Lower lobe of right lung (tissue), 2 donors: Measurements from ENCODE around the gene NKX6-1. TPM values are rescaled to one million over a fixed set of nuclear protein-coding genes. Genes with fewer than 3 reads are reported as not detected.

ENCODE experiments used
- ATAC-seq, 2 donors: fragments of 200-7000 bp; cut with Tn5 transposase; one replicate each; pipeline ENCODE4 v1.9.1; 2020 to 2022; ENCODE audit warnings: mild to moderate bottlenecking in 2 of 2, moderate library complexity in 2 of 2
- DNase-seq: peaks from one replicate; pipeline ENCODE4 v3.0.0-alpha.2; 2020
- H3K27ac ChIP-seq: fragments of 200-600 bp; one replicate; pipeline ENCODE4 v1.8.0; 2022
- H3K27me3 ChIP-seq: fragments of 200-600 bp; one replicate; pipeline ENCODE4 v1.8.0; 2022; ENCODE audit warnings: low read depth
- H3K36me3 ChIP-seq: fragments of 200-600 bp; one replicate; pipeline ENCODE4 v1.8.0; 2022; ENCODE audit warnings: mild to moderate bottlenecking
- H3K4me1 ChIP-seq: fragments of 200-600 bp; one replicate; pipeline ENCODE4 v1.8.0; 2022
- H3K4me3 ChIP-seq: fragments of 200-600 bp; one replicate; pipeline ENCODE4 v1.8.0; 2022; ENCODE audit warnings: mild to moderate bottlenecking
- H3K9me3 ChIP-seq: fragments of 200-600 bp; one replicate; pipeline ENCODE4 v1.8.0; 2022
- intact Hi-C: fragments of 100-400 bp; cut with DNase I; formaldehyde crosslinking; loops from one replicate; pipeline ENCODE4 v1.11.0; 2022
- total RNA-seq: library from RNA; stranded (reverse); fragmentation: NEBNext Ultra II Directional; extraction: Animal tissue kit (Norgen Biotek cat#: 25700); gene quantifications from one replicate; pipeline ENCODE4 v1.2.1, GENCODE V29; 2021
- TF ChIP-seq, protein P1 (sequence below): fragments of 200-600 bp; IDR thresholded peaks from one replicate; pipeline ENCODE4 v1.8.0; 2022; ENCODE audit warnings: antibody characterized with exemption, mild to moderate bottlenecking
- donor health status: DM: no; HTN: yes; CAD: no; lungs with severe emphysema.

Gene NKX6-1
- total RNA-seq, 1 donor from 2014 or later, result not detected

DNA sequence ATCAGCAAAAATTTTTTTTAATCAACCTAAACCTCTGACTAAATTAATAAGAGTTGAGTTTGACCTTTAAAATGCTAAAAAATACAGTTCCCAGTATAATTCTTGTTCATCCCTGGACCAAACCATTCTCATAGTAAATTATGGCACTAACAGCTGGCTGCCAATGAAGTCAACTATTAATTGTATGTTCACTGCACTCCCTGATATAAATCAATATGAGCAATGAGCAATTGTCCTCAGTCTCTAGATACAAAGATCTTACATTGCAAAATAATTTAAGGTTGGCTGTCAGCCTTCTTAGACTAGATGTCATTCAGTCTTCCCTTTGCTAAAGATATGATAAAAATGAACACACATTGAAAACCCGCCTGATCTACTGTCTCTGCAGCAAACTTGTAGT, 39.3 kb downstream of the NKX6-1 start:
- no peaks in the 10 kb centered on the region for H3K27me3 ChIP-seq
- H3K36me3 ChIP-seq, result no peaks in the 10 kb centered on the region
- ATAC-seq (no peak), DNase-seq (no peak)
- no peaks in the 10 kb centered on the region for H3K9me3 ChIP-seq
- TF ChIP-seq, protein P1, sequence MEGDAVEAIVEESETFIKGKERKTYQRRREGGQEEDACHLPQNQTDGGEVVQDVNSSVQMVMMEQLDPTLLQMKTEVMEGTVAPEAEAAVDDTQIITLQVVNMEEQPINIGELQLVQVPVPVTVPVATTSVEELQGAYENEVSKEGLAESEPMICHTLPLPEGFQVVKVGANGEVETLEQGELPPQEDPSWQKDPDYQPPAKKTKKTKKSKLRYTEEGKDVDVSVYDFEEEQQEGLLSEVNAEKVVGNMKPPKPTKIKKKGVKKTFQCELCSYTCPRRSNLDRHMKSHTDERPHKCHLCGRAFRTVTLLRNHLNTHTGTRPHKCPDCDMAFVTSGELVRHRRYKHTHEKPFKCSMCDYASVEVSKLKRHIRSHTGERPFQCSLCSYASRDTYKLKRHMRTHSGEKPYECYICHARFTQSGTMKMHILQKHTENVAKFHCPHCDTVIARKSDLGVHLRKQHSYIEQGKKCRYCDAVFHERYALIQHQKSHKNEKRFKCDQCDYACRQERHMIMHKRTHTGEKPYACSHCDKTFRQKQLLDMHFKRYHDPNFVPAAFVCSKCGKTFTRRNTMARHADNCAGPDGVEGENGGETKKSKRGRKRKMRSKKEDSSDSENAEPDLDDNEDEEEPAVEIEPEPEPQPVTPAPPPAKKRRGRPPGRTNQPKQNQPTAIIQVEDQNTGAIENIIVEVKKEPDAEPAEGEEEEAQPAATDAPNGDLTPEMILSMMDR, result no peak
- no peaks in the 10 kb centered on the region for H3K4me1 ChIP-seq
- intact Hi-C loops, result no loop called here
- no peak overlapping the region for H3K4me3 ChIP-seq
- H3K27ac ChIP-seq, result no peak overlapping the region

DNA sequence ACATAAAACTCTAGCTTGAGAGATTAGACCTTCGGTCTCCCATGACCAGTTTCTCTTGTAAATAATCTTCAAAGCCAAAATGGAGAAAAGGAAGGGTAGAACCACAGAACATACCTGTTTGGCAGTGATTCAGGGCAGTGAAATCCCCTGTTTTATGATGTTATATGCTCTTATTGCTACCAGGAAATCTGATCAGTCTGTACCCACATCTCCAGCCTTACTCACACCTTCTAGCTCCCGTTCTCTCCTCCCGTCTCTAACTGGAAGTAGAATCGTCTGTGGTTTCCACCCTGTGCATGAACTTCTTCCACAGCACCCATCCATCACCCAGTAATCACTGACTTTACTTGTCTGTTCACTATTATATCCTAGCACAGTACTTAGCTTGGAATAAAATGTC, 42.9 kb downstream of the NKX6-1 start:
- ATAC-seq, result no peak
- H3K27me3 ChIP-seq, result no peaks in the 10 kb centered on the region
- intact Hi-C loops, result no loop called here
- DNase-seq, result no peak
- H3K4me3 ChIP-seq, result no peak overlapping the region
- no peak overlapping the region for H3K27ac ChIP-seq
- TF ChIP-seq, protein P1, result no peak
- H3K4me1 ChIP-seq, result no peaks in the 10 kb centered on the region
- H3K9me3 ChIP-seq, result no peaks in the 10 kb centered on the region
- H3K36me3 ChIP-seq, result no peaks in the 10 kb centered on the region

DNA sequence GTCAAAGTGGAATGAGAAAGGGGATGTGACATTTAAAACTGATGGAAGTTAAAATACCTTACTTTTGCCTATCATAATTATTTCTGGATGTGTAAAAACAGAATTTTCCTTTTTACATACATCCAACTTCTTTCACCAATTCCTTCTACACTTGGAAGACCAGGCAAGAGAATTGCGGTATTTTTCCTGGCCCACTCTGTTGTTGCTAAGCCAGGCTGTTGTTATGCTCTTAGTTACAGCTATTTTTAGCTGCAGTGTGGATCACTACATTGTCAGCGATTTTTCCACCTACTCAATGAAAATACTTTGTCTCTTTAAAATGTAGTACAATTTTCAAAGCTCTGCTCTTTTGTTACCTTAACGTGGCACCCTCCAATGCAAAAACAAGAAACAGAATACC, 43.4 kb downstream of the NKX6-1 start:
- no peaks in the 10 kb centered on the region for H3K36me3 ChIP-seq
- H3K4me3 ChIP-seq, result no peak overlapping the region
- H3K4me1 ChIP-seq, result no peaks in the 10 kb centered on the region
- intact Hi-C loops, result no loop called here
- no peaks in the 10 kb centered on the region for H3K9me3 ChIP-seq
- H3K27ac ChIP-seq, result no peak overlapping the region
- no peak for ATAC-seq
- no peaks in the 10 kb centered on the region for H3K27me3 ChIP-seq
- TF ChIP-seq, protein P1, result no peak
- no peak for DNase-seq

DNA sequence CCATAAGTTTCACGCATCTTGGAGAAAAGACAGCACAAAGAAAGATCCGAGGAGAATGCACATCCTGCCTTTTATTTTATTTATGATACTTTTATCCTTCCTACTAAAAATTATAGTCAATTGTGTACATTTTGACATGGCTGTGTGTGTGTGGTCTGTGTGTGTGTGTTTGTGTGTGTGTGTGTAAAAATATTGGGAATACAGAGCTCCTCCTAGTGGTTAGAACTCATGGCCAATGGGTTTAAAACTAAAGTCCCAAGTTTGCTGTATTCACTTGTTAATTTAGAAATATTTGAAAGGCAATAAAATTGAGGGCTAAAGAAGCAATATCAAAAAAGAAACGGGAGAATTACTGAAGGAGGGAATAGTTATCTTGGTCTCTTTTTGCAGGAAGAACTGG, 47.5 kb downstream of the NKX6-1 start:
- ATAC-seq (no peak), DNase-seq (no peak)
- no peaks in the 10 kb centered on the region for H3K36me3 ChIP-seq

DNA sequence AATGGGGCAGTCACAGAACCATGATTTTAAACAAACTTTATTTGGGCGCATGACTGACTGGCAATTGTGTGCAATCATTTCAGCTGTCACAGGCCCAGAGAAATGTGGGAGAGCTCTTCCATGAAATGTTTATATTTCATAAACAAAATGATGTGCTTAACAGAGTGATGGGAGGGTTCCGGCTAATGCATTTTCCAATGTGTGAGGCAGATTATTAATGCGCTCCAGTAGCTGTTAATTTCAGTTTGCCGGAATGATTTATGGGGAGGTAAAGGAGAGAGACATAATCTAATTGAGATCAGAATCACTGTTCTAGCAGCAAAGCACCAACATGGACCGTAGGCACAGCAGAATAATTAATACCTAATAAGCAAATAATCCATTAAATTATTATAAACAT, 55.6 kb downstream of the NKX6-1 start:
- no peaks in the 10 kb centered on the region for H3K4me1 ChIP-seq
- H3K9me3 ChIP-seq, result no peaks in the 10 kb centered on the region
- TF ChIP-seq, protein P1, result no peak
- DNase-seq (no peak), ATAC-seq (no peak)
- H3K27me3 ChIP-seq, result peaks cover 4% of the 10 kb centered on the region
- intact Hi-C loops, result no loop called here
- no peaks in the 10 kb centered on the region for H3K36me3 ChIP-seq
- no peak overlapping the region for H3K4me3 ChIP-seq
- no peak overlapping the region for H3K27ac ChIP-seq

More for the DNA sequence above, 47.5 kb downstream of the NKX6-1 start:
- Histone ChIP-seq H3K27ac (no peak overlapping the region), H3K9me3 (no peaks in the 10 kb centered on the region), H3K4me3 (no peak overlapping the region), H3K4me1 (no peaks in the 10 kb centered on the region), H3K27me3 (no peaks in the 10 kb centered on the region)
- TF ChIP-seq, protein P1, result no peak
- intact Hi-C loops, result no loop called here

DNA sequence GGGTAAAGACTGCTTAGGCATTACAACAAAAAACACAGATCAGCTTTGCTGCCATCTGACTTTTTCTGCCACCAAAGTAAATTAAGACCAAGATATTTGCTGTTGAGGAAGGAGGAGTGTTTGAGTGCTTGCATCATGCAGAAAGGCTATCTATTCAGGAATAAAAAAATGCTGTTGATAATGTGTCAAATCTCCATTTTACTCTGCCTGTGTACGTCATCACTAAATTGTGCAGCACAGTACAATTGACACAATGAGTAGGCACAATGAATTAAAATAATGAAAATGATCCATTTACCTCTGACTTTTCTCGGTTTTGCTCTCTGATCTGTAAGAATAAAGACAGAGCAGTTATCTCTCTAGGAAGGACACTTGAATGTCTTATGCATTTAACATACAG, 56.3 kb downstream of the NKX6-1 start:
- Histone ChIP-seq H3K27ac (no peak overlapping the region), H3K27me3 (peaks cover 4% of the 10 kb centered on the region), H3K36me3 (no peaks in the 10 kb centered on the region), H3K4me3 (no peak overlapping the region), H3K4me1 (no peaks in the 10 kb centered on the region), H3K9me3 (no peaks in the 10 kb centered on the region)
- TF ChIP-seq, protein P1, result no peak
- no peak for DNase-seq
- intact Hi-C loops, result no loop called here
- no peak for ATAC-seq
